Mammary epithelial cell (primary cell): ENCODE results near the gene SLC5A2.

ENCODE experiments used
- CTCF ChIP-seq, 2 donors: IDR thresholded peaks in 1 of 2; conservative IDR thresholded peaks in 1 of 2; 2 replicates each; pipeline ENCODE4 v1.5.1; 2011 to 2012; ENCODE audit warnings: inconsistent platforms in 2 of 2, low read length in 2 of 2, mild to moderate bottlenecking in 2 of 2, control low read depth in 1 of 2, low read depth in 1 of 2; ENCODE audit not compliant: insufficient read depth in 1 of 2; ENCODE audit errors: extremely low read depth in 1 of 2
- EZH2 ChIP-seq: IDR thresholded peaks from 2 replicates; pipeline ENCODE4 v1.6.1; 2012; ENCODE audit warnings: low read length, inconsistent platforms, borderline replicate concordance

GRCh38 chr16:31501966-31502348 lies 19.0 kb downstream of the SLC5A2 start:
- TF ChIP-seq CTCF (conservative IDR thresholded peaks at IDR 0.05 in 1 of 2, IDR thresholded peaks at IDR 0.05 in 1 of 2; ENCODE audit: extremely low read depth in 1 of 2, insufficient read depth in 1 of 2, low read depth in 1 of 2, low read length in 2 of 2): no peak
- no peak for TF ChIP-seq EZH2
